GM15510 (cell line): ENCODE measurements around the gene ZNF232.

Experiments used
- POLR2A ChIP-seq: IDR thresholded peaks from 3 replicates; pipeline ENCODE4 v1.6.1; 2011; ENCODE audit warnings: borderline replicate concordance; ENCODE audit not compliant: insufficient read length; ENCODE audit errors: extremely low read depth

Gene ZNF232

GRCh38 chr17:5118219-5118618 is 6.5 kb upstream of the ZNF232 start:
- TF ChIP-seq POLR2A: no peak

GRCh38 chr17:5115673-5116651 is 4.3 kb upstream of the ZNF232 start, which contains the start of gene USP6:
TSS of gene USP6 (plus strand) at chr17:5116032. CDS start at chr17:5130368, 14,336 bp downstream.
- no peak for TF ChIP-seq POLR2A

GRCh38 chr17:5110816-5111215 is 862 bp downstream of the ZNF232 start:
- no peak for TF ChIP-seq POLR2A

DNA sequence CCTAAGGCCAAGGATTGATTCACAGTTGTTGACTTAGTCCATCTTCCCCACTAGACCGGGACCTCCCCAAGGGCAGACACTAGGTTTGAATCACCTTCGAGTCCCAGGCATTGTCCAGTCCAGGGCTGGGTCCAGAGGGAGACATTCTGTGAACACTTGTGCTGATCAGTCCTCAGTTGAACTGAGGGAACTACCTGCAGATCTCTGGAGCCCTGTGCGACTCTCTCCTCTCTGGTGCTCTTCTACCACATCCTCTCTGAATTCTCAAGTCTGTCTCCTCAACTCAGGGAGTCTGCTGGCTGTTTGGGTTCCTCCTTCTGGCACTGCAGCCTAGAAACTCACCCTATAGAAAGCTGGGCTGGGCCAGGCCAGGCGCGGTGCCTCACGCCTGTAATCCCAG is 10.8 kb downstream of the ZNF232 start:
- TF ChIP-seq POLR2A: no peak

- no peak for TF ChIP-seq POLR2A
These were observed 12.4 kb downstream of the ZNF232 start for GRCh38 chr17:5099271-5099670.

GRCh38 chr17:5097101-5097834 is 14.4 kb downstream of the ZNF232 start:
- TF ChIP-seq POLR2A: no peak

GRCh38 chr17:5096731-5097100 is 15.0 kb downstream of the ZNF232 start:
- TF ChIP-seq POLR2A: no peak

DNA sequence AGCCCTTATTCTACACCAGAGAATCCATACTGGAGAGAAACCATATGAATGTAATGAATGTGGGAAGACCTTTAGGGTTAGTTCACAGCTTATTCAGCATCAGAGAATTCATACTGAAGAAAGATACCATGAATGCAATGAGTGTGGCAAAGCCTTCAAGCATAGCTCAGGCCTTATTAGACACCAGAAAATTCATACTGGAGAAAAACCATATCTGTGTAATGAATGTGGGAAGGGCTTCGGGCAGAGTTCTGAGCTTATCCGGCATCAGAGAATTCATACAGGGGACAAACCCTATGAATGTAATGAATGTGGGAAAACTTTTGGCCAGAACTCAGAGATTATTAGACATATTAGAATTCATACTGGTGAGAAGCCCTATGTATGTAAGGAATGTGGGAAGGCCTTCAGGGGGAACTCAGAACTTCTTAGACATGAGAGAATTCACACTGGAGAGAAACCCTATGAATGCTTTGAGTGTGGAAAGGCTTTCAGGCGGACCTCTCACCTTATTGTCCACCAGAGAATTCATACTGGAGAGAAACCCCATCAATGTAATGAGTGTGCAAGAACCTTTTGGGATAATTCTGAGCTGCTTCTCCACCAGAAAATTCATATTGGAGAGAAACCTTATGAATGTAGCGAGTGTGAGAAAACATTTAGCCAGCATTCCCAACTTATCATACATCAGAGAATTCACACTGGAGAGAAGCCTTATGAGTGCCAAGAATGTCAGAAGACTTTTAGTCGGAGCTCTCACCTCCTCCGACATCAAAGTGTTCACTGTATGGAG is 19.3 kb downstream of the ZNF232 start:
- TF ChIP-seq POLR2A: no peak

GRCh38 chr17:5080591-5080990 is 31.1 kb downstream of the ZNF232 start:
- TF ChIP-seq POLR2A: no peak

- TF ChIP-seq POLR2A: peak; percentile 79
These were observed 33.3 kb downstream of the ZNF232 start, which contains the start of gene ZFP3 for GRCh38 chr17:5078106-5079028. TSS of gene ZFP3 (plus strand) at chr17:5078467. CDS start at chr17:5091505, 13,038 bp downstream.

GRCh38 chr17:5077781-5078105 is 33.9 kb downstream of the ZNF232 start:
- TF ChIP-seq POLR2A: no peak

GRCh38 chr17:5069724-5070123 is 42.0 kb downstream of the ZNF232 start:
- TF ChIP-seq POLR2A: no peak

DNA sequence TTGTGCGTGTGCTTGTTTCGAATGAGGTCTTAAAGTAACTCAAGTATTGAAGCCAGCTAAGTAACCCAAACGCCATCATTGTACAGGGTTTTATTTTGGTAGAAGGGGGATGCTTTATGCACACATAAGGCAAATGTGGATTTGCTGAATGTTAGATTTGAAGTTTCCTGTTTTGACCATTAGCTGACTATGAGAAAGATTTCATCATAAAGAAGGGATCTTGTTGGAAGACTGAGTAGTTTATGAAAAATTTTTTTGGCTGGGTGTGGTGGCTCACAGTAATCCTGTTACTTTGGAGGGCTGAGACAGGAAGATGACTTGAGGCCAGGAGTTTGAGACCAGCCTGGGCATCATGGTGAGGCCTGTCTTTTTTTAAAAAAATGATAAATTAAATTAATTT is 43.4 kb downstream of the ZNF232 start:
- no peak for TF ChIP-seq POLR2A
